GM19099 (cell line): ENCODE results near the gene MAGI1.

Source experiments
- POLR2A ChIP-seq: IDR thresholded peaks from 3 replicates; pipeline ENCODE4 v1.6.1; 2011; ENCODE audit warnings: low read depth; ENCODE audit not compliant: insufficient read length; ENCODE audit errors: extremely low read depth

MAGI1 gene

GRCh38 chr3:65999606-66000005, 39.1 kb downstream of the MAGI1 start:
- no peak for TF ChIP-seq POLR2A

- no peak for TF ChIP-seq POLR2A
These were observed 42.1 kb downstream of the MAGI1 start for GRCh38 chr3:65996589-65996988.

DNA sequence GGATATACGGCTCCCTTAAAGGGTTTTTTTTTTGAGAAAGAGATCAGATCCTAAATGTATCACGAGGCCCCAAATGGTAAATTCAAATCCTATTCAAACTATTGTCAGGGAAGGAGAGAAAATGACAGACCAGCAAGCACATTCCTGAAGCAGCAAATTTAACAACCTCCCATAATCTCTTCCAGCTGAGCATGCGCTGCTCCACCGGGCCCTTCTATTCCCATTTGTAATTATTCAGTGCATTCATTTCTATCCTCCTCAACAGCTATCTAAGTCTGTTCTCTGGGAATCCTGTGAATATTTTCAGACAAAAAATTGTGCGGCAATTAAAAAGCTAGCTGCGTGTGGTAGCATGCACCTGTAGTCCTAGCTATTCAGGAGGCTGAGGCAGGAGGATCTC, 43.2 kb downstream of the MAGI1 start:
- TF ChIP-seq POLR2A: no peak

- TF ChIP-seq POLR2A: no peak
These were observed 43.7 kb downstream of the MAGI1 start for GRCh38 chr3:65995030-65995429.

- no peak for TF ChIP-seq POLR2A
These were observed 45.4 kb downstream of the MAGI1 start for GRCh38 chr3:65993134-65993900.

- TF ChIP-seq POLR2A: no peak
These were observed 46.6 kb downstream of the MAGI1 start for GRCh38 chr3:65992106-65992505.

- no peak for TF ChIP-seq POLR2A
These were observed 50.1 kb downstream of the MAGI1 start for GRCh38 chr3:65988411-65989180.

DNA sequence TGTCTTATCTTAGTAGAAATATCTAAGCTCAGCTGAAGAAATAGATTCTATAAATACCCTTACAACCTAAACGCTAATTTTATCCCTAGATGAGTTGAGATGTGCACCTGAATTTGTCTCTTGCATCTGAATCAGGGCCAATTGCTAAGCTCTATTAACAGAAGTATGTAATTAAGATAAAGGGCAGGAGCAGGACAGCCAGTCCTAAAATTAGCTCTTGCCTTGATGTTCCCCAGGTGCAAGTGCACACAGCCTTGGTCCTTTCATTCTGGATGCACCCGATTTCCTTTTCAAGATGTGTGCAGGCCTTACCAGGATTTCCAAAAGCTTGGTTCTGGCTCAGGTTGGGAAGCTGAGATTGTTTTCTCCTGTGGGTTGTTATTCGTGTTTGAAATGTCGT, 52.4 kb downstream of the MAGI1 start:
- TF ChIP-seq POLR2A: no peak

- no peak for TF ChIP-seq POLR2A
These were observed 53.7 kb downstream of the MAGI1 start for GRCh38 chr3:65984975-65985374.

DNA sequence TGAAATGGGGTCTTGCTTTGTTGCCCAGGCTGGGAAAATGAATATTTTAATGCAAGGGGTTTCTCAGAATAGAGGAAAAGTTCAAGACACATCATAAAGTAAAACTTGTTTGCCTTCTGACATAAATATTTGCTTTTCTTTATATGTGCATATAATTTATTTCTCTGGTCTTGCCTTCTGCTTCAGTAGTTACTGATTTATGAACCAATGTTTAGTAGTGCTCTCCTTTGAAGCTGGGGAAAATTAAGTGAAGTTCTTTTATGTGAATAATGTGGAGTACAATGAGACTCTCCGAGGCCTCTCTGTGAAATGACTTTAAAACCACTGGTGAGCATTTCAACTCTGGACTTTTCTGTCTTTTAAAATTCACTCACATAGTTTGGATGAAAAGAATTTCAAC, 55.6 kb downstream of the MAGI1 start:
- no peak for TF ChIP-seq POLR2A

DNA sequence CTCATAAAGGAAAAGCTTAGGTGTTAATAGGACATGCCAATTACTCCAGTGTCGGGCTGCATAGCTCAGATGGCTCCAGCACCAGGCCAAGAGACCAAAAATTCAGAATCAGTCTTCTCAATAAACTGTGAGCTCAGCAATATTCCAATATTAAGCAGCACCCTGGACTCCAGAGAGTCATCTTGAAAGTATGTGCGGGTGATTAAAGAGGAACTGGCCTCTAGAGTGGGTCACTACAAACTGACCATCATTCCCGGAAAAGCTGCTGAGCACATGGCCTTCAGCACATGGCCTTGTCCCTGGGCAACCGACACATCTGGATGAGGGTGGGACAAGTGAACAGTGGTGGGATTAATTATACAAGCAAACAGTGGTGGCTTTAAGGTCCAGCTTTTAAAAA, 59.0 kb downstream of the MAGI1 start:
- TF ChIP-seq POLR2A: no peak

- no peak for TF ChIP-seq POLR2A
These were observed 59.6 kb downstream of the MAGI1 start for GRCh38 chr3:65979162-65979561.

GRCh38 chr3:65978116-65978515, 60.6 kb downstream of the MAGI1 start:
- TF ChIP-seq POLR2A: no peak

DNA sequence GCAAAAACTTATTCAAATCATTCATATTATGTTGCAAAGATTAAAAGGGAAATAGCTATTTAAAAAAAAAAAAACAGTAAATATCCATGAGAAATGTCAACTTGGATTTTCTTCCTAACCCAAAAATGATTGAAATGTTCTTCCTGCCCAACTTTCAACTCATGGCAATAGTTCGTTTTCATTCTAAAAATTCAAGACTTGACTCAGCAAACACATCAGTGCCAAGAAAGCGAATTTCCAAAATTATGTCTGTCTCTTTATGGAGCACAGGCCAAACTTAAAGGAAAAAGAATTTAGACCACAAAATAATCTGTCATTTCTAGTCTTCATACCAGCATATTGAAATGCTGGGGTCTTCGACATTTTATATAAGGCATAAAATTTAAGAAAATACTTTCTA, 63.7 kb downstream of the MAGI1 start:
- no peak for TF ChIP-seq POLR2A

- TF ChIP-seq POLR2A: no peak
These were observed 64.2 kb downstream of the MAGI1 start for GRCh38 chr3:65974509-65974908.

DNA sequence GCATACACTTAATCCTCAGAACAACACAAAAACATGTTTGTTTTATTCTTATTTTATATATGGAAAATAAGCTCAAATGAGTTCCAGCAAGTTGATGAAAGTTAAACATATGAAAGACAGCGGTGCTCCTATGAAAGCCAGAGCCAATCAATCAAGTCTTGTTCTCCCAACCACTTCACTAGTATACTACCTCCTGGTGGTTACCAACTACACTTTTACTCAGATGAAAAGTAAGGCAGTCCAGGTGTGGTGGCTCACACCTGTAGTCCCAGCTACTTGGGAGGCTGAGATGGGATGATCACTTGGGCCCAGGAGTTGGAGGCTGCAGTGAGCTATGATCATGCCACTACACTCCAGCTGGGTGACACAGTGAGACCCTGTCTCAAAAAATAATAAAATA, 66.0 kb downstream of the MAGI1 start:
- TF ChIP-seq POLR2A: no peak

- TF ChIP-seq POLR2A: no peak
These were observed 67.1 kb downstream of the MAGI1 start for GRCh38 chr3:65971293-65972252.
